SK-N-SH (cell line): ENCODE results near the gene DTNA. TPM values are rescaled to one million over a fixed set of nuclear protein-coding genes. Genes with fewer than 3 reads are reported as not detected.

ENCODE experiments used
- CTCF ChIA-PET: fragments of 300-600, 350-600 bp; formaldehyde crosslinking; extraction: SDS; loops from one replicate; lab custom pipeline; 2021; lab: Yijun Ruan, JAX
- POLR2A ChIA-PET: fragments of 350-600 bp; sonication (Branson Sonifier 250); formaldehyde crosslinking; extraction: SDS; loops from one replicate; lab custom pipeline; 2020; ENCODE audit warnings: antibody characterized with exemption, inconsistent platforms; lab: Yijun Ruan, JAX
- DNase-seq: peaks from one replicate; pipeline ENCODE4 v3.0.0; 2012
- H2AFZ ChIP-seq: fragments of 200-600 bp; sonication (generic); 2 replicates; pipeline ENCODE4 v1.8.1; 2016; ENCODE audit warnings: antibody characterized with exemption, mild to moderate bottlenecking, low read depth
- H3F3A ChIP-seq: fragments of 200-600 bp; sonication (generic); replicated peaks from 2 replicates; pipeline ENCODE3; 2016; ENCODE audit warnings: antibody characterized with exemption, mild to moderate bottlenecking; ENCODE audit not compliant: insufficient read depth
- H3K27ac ChIP-seq, 2 experiments: fragments of 200-500 bp in 1 of 2; fragments of 200-600 bp in 1 of 2; sonication (Bioruptor generic) in 1 of 2; sonication (generic), shearing (Covaris generic) in 1 of 2; 2 replicates each; pipeline versions ENCODE4 v1.5.1 to v1.6.1; 2014 to 2016; ENCODE audit warnings: low read depth in 2 of 2, inconsistent platforms in 1 of 2, low read length in 1 of 2, mild to moderate bottlenecking in 1 of 2, mixed read lengths in 1 of 2
- H3K27me3 ChIP-seq: fragments of 200-600 bp; sonication (generic), shearing (Covaris generic); 2 replicates; pipeline ENCODE4 v1.6.1; 2016; ENCODE audit warnings: mixed run types; ENCODE audit not compliant: insufficient read depth
- H3K36me3 ChIP-seq, 2 experiments: fragments of 200-500 bp in 1 of 2; fragments of 200-600 bp in 1 of 2; sonication (Bioruptor generic) in 1 of 2; sonication (generic) in 1 of 2; replicated peaks in 1 of 2; 2 replicates each; pipeline versions ENCODE3 to v1.5.1; 2014 to 2016; ENCODE audit warnings: low read length in 1 of 2, mild to moderate bottlenecking in 1 of 2; ENCODE audit not compliant: insufficient read depth in 2 of 2, control insufficient read depth in 1 of 2
- H3K4me1 ChIP-seq, 2 experiments: fragments of 200-500 bp in 1 of 2; fragments of 200-600 bp in 1 of 2; sonication (Bioruptor generic) in 1 of 2; sonication (generic), shearing (Covaris generic) in 1 of 2; 2 replicates each; pipeline versions ENCODE4 v1.5.1 to v1.6.1; 2014 to 2016; ENCODE audit warnings: low read depth in 1 of 2, low read length in 1 of 2, mixed run types in 1 of 2; ENCODE audit not compliant: insufficient read depth in 2 of 2, control insufficient read depth in 1 of 2
- H3K4me2 ChIP-seq: fragments of 200-600 bp; sonication (generic), shearing (Covaris generic); 2 replicates; pipeline ENCODE4 v1.6.1; 2017; ENCODE audit warnings: mixed run types
- H3K4me3 ChIP-seq, 2 experiments: fragments of 200-500 bp in 1 of 2; fragments of 200-600 bp in 1 of 2; sonication (Bioruptor generic) in 1 of 2; sonication (generic), shearing (Covaris generic) in 1 of 2; 2 replicates each; pipeline versions ENCODE4 v1.5.1 to v1.8.1; 2014 to 2016; ENCODE audit warnings: low read depth in 2 of 2, inconsistent platforms in 1 of 2, low read length in 1 of 2, mild to moderate bottlenecking in 1 of 2, mixed read lengths in 1 of 2, moderate library complexity in 1 of 2
- H3K79me2 ChIP-seq: fragments of 200-600 bp; sonication (generic); 2 replicates; pipeline ENCODE4 v1.8.1; 2017; ENCODE audit warnings: mild to moderate bottlenecking; ENCODE audit not compliant: insufficient read depth
- H3K9ac ChIP-seq: fragments of 200-600 bp; sonication (generic); 2 replicates; pipeline ENCODE4 v1.6.1; 2017; ENCODE audit warnings: mixed run types
- H3K9me2 ChIP-seq: fragments of 200-600 bp; sonication (generic); 2 replicates; pipeline ENCODE4 v1.6.1; 2017; ENCODE audit warnings: mixed run types
- H3K9me3 ChIP-seq: fragments of 200-600 bp; sonication (generic); 2 replicates; pipeline ENCODE4 v1.6.1; 2017; ENCODE audit warnings: mixed run types, mild to moderate bottlenecking, moderate library complexity
- H4K20me1 ChIP-seq: fragments of 200-600 bp; sonication (generic); 2 replicates; pipeline ENCODE4 v1.6.1; 2017; ENCODE audit warnings: mild to moderate bottlenecking, mixed run types; ENCODE audit not compliant: insufficient read depth
- CHD2 ChIP-seq: fragments of 150-350 bp; IDR thresholded peaks from 2 replicates; pipeline ENCODE4 v1.6.1; 2018; ENCODE audit warnings: low read length; ENCODE audit not compliant: partially characterized antibody
- GABPA ChIP-seq: IDR thresholded peaks from 2 replicates; pipeline ENCODE4 v1.4.0; 2012; ENCODE audit warnings: low read depth, mild to moderate bottlenecking
- MEF2A ChIP-seq: IDR thresholded peaks from 2 replicates; pipeline ENCODE4 v1.4.0; 2012; ENCODE audit warnings: low read depth, borderline replicate concordance
- RAD21 ChIP-seq: IDR thresholded peaks from 2 replicates; pipeline ENCODE4 v1.6.1; 2012; ENCODE audit warnings: mild to moderate bottlenecking, low read length
- RFX5 ChIP-seq: IDR thresholded peaks from 2 replicates; pipeline ENCODE4 v1.6.1; 2012; ENCODE audit warnings: mild to moderate bottlenecking, improper control_type of control experiment, low read length
- WGBS: methylation state at CpG from one replicate; pipeline ENCODE4 v1.1.6; 2017; ENCODE audit warnings: low lambda C conversion rate; 5-methylcytosine and 5-hydroxymethylcytosine counted together
- polyA plus RNA-seq, 3 experiments: library from polyadenylated mRNA; depleted of rRNA; stranded (reverse); fragments of >200 nt; gene quantifications; 2 replicates each; pipeline ENCODE4 v1.2.3, GENCODE V29; 2012
- TF ChIP-seq, protein P1 (sequence below): IDR thresholded peaks from 2 replicates; pipeline ENCODE4 v1.4.0; 2012; ENCODE audit warnings: low read depth, borderline replicate concordance
- TF ChIP-seq, protein P2 (sequence below): IDR thresholded peaks from 2 replicates; pipeline ENCODE4 v1.6.1; 2012; ENCODE audit warnings: mild to moderate bottlenecking, low read depth, low read length, moderate library complexity
- TF ChIP-seq, protein P3 (sequence below): fragments of 150-350 bp; IDR thresholded peaks from 2 replicates; pipeline ENCODE4 v1.6.1; 2017; ENCODE audit warnings: antibody characterized with exemption, low read length, low read depth, borderline replicate concordance
- TF ChIP-seq, protein P4 (sequence below): IDR thresholded peaks from 2 replicates; pipeline ENCODE4 v1.4.0; 2012; ENCODE audit warnings: low read depth, borderline replicate concordance

Gene DTNA
- polyA plus RNA-seq, 1 of the 3 experiments (the other 2 are of a cell fraction): 7.9 TPM

DNA sequence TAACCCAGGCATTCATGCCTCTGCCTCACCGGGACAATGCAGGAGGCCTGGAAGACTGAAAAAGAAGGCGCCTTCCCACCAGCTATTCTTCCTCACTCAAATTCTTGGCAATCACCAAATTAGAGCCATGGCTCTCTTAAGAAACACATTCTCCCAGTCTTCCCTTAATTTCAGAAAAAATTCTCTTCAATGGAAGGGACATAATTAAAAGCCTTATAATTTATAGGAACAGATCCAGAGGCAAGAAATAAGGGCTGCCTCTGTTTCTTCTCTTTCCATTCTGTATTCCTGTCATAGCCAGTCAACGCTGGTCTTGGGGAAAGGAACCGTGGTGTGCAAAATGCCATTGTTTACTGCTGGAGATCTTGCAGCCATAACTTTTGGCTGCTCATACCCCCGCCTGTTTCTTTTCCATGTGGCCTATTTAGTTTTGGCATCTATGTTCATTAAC lies 32.8 kb downstream of the DTNA start:
- POLR2A ChIA-PET: no interaction called here
- Histone ChIP-seq H3K9ac (no peak overlapping the region), H3K79me2 (no peaks in the 10 kb centered on the region), H4K20me1 (no peaks in the 10 kb centered on the region), H3F3A (no peaks in the 10 kb centered on the region), H3K4me1 (peaks cover 3 to 6% of the 10 kb centered on the region in 2 experiments; a peak in 2 of 4 replicates), H3K4me3 (no peak overlapping the region), H2AFZ (no peak overlapping the region), H3K4me2 (no peak overlapping the region), H3K36me3 (no peaks in the 10 kb centered on the region), H3K27me3 (no peaks in the 10 kb centered on the region), H3K9me2 (no peaks in the 10 kb centered on the region), H3K27ac (no peak overlapping the region), H3K9me3 (no peaks in the 10 kb centered on the region)
- DNase-seq: no peak
- TF ChIP-seq, protein P1, sequence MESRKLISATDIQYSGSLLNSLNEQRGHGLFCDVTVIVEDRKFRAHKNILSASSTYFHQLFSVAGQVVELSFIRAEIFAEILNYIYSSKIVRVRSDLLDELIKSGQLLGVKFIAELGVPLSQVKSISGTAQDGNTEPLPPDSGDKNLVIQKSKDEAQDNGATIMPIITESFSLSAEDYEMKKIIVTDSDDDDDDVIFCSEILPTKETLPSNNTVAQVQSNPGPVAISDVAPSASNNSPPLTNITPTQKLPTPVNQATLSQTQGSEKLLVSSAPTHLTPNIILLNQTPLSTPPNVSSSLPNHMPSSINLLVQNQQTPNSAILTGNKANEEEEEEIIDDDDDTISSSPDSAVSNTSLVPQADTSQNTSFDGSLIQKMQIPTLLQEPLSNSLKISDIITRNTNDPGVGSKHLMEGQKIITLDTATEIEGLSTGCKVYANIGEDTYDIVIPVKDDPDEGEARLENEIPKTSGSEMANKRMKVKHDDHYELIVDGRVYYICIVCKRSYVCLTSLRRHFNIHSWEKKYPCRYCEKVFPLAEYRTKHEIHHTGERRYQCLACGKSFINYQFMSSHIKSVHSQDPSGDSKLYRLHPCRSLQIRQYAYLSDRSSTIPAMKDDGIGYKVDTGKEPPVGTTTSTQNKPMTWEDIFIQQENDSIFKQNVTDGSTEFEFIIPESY: no peak
- TF ChIP-seq GABPA (no peak), RFX5 (no peak), MEF2A (no peak), RAD21 (no peak), CHD2 (no peak)
- TF ChIP-seq, protein P2, sequence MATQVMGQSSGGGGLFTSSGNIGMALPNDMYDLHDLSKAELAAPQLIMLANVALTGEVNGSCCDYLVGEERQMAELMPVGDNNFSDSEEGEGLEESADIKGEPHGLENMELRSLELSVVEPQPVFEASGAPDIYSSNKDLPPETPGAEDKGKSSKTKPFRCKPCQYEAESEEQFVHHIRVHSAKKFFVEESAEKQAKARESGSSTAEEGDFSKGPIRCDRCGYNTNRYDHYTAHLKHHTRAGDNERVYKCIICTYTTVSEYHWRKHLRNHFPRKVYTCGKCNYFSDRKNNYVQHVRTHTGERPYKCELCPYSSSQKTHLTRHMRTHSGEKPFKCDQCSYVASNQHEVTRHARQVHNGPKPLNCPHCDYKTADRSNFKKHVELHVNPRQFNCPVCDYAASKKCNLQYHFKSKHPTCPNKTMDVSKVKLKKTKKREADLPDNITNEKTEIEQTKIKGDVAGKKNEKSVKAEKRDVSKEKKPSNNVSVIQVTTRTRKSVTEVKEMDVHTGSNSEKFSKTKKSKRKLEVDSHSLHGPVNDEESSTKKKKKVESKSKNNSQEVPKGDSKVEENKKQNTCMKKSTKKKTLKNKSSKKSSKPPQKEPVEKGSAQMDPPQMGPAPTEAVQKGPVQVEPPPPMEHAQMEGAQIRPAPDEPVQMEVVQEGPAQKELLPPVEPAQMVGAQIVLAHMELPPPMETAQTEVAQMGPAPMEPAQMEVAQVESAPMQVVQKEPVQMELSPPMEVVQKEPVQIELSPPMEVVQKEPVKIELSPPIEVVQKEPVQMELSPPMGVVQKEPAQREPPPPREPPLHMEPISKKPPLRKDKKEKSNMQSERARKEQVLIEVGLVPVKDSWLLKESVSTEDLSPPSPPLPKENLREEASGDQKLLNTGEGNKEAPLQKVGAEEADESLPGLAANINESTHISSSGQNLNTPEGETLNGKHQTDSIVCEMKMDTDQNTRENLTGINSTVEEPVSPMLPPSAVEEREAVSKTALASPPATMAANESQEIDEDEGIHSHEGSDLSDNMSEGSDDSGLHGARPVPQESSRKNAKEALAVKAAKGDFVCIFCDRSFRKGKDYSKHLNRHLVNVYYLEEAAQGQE: no peak
- TF ChIP-seq, protein P3, sequence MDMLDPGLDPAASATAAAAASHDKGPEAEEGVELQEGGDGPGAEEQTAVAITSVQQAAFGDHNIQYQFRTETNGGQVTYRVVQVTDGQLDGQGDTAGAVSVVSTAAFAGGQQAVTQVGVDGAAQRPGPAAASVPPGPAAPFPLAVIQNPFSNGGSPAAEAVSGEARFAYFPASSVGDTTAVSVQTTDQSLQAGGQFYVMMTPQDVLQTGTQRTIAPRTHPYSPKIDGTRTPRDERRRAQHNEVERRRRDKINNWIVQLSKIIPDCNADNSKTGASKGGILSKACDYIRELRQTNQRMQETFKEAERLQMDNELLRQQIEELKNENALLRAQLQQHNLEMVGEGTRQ: no peak
- TF ChIP-seq, protein P4, sequence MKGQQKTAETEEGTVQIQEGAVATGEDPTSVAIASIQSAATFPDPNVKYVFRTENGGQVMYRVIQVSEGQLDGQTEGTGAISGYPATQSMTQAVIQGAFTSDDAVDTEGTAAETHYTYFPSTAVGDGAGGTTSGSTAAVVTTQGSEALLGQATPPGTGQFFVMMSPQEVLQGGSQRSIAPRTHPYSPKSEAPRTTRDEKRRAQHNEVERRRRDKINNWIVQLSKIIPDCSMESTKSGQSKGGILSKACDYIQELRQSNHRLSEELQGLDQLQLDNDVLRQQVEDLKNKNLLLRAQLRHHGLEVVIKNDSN: no peak
- CTCF ChIA-PET: no interaction called here
- 85% methylated on average over 5 of the region's 5 CpGs for WGBS
